A549 (cell line): ENCODE measurements around the gene AFF3.

ENCODE experiments used
- BHLHE40 ChIP-seq: IDR thresholded peaks from 2 replicates; pipeline ENCODE4 v1.6.1; 2012; ENCODE audit warnings: low read depth, low read length, inconsistent platforms
- CEBPB ChIP-seq, 2 experiments: fragments of >200 bp in 1 of 2; sonication (Bioruptor Twin) in 1 of 2; formaldehyde crosslinking in 1 of 2; IDR thresholded peaks; 2 replicates each; pipeline ENCODE4 v1.6.1; 2012 to 2016
- CTCF ChIP-seq: fragments of >200 bp; sonication (Bioruptor Twin); formaldehyde crosslinking; IDR thresholded peaks from 3 replicates; pipeline ENCODE4 v1.5.1; 2016
- HES2 ChIP-seq: fragments of >200 bp; sonication (Bioruptor Twin); formaldehyde crosslinking; IDR thresholded peaks from 2 replicates; pipeline ENCODE4 v1.6.1; 2016
- HMGXB4 ChIP-seq: fragments of 250-450 bp; sonication (Bioruptor Pico); IDR thresholded peaks from 2 replicates; pipeline ENCODE4 v1.5.0; 2021; ENCODE audit warnings: mild to moderate bottlenecking, moderate library complexity, borderline replicate concordance
- HOXA7 ChIP-seq: fragments of 250-450 bp; sonication (Bioruptor Pico); IDR thresholded peaks from 2 replicates; pipeline ENCODE4 v1.5.0; 2020; ENCODE audit warnings: mild to moderate bottlenecking, moderate library complexity
- JUNB ChIP-seq: fragments of >200 bp; sonication (Bioruptor Twin); formaldehyde crosslinking; IDR thresholded peaks from 2 replicates; pipeline ENCODE4 v1.6.1; 2016
- POLR2A ChIP-seq: IDR thresholded peaks from 2 replicates; pipeline ENCODE4 v1.6.1; 2012; ENCODE audit warnings: mild to moderate bottlenecking, low read length
- POLR2AphosphoS2 ChIP-seq: conservative IDR thresholded peaks from 2 replicates; pipeline ENCODE4 v1.6.1; 2012; ENCODE audit warnings: low read length, improper control_type of control experiment, inconsistent platforms
- RCOR1 ChIP-seq: fragments of 150-350 bp; IDR thresholded peaks from 2 replicates; pipeline ENCODE4 v1.6.1; 2014; ENCODE audit warnings: antibody characterized with exemption, low read length, low read depth
- REST ChIP-seq: fragments of 200-600 bp; sonication (generic); IDR thresholded peaks from 2 replicates; pipeline ENCODE4 v1.6.1; 2016; ENCODE audit warnings: antibody characterized with exemption, mild to moderate bottlenecking, moderate library complexity
- RFX5 ChIP-seq: fragments of 450-650 bp; IDR thresholded peaks from 2 replicates; pipeline ENCODE4 v1.7.1; 2014; ENCODE audit warnings: antibody characterized with exemption, mild to moderate bottlenecking, moderate library complexity

GRCh38 chr2:99617811-99618210, 524.6 kb downstream of the AFF3 start:
- TF ChIP-seq POLR2AphosphoS2 (no peak), CTCF (no peak), JUNB (no peak), HES2 (no peak), HOXA7 (CRISPR knock-in tag) (no peak), BHLHE40 (no peak), REST (no peak), HMGXB4 (CRISPR knock-in tag) (no peak), RFX5 (no peak), RCOR1 (no peak), POLR2A (no peak), CEBPB (IDR thresholded peaks at IDR 0.05) (no peak)
